Suprapubic skin (tissue), 3 donors: Measurements from ENCODE around the gene ZBTB3.

ENCODE experiments used
- POLR2A ChIP-seq, 2 donors: fragments of 450-650 bp; IDR thresholded peaks; one replicate each; pipeline ENCODE4 v1.6.1; 2017; ENCODE audit warnings: antibody characterized with exemption in 2 of 2, mild to moderate bottlenecking in 2 of 2, moderate library complexity in 2 of 2
- TF ChIP-seq, protein P1 (sequence below), 2 donors: fragments of 200-600 bp in 1 of 2; fragments of 450-650 bp in 1 of 2; sonication (generic) in 1 of 2; IDR thresholded peaks; one replicate each; pipeline ENCODE4 v1.5.1; 2016 to 2019; ENCODE audit warnings: antibody characterized with exemption in 2 of 2, mild to moderate bottlenecking in 1 of 2, moderate library complexity in 1 of 2

DNA sequence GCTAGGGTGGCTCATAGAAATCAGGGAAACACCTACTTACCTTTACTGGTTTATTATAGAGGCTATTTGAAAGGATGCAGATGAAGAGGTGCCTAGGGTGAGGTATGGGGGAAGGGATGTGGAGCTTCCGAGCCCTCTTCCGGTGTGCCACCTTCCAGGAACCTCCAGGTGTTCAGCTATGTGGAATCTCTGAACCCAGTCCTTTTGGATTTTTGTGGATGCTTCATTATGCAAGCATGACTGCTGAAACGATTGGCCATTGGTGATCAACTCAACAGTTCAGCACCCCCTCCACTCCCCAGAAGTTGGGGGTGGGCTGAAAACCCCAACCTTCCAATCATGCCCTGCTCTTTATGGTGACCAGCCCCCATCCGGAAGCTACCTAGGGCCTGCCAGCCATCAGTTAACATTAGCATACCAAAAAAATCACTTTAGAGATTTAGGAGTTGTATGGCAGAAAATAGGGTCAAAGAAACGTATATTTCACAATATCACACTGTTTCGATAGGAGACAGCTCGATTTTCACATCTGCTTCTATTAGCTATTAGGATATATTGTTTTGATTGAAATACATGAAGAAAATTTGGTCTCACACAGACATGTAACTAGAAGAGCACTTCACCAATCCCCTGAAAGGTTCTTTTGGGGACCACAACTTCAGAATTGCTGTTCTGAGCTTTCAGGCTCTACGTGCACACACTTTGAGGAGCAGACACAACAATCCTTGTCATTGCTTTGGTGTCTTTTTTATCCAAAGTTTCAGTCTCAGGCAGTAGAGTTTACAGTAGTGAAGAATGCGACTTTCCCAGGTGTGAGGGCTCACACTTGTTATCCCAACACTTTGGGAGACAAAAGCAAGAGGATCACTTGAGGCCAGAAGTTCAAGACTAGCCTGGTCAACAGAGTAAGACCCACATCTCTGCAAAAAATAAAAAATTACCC is 4.2 kb upstream of the ZBTB3 start:
- TF ChIP-seq, protein P1, sequence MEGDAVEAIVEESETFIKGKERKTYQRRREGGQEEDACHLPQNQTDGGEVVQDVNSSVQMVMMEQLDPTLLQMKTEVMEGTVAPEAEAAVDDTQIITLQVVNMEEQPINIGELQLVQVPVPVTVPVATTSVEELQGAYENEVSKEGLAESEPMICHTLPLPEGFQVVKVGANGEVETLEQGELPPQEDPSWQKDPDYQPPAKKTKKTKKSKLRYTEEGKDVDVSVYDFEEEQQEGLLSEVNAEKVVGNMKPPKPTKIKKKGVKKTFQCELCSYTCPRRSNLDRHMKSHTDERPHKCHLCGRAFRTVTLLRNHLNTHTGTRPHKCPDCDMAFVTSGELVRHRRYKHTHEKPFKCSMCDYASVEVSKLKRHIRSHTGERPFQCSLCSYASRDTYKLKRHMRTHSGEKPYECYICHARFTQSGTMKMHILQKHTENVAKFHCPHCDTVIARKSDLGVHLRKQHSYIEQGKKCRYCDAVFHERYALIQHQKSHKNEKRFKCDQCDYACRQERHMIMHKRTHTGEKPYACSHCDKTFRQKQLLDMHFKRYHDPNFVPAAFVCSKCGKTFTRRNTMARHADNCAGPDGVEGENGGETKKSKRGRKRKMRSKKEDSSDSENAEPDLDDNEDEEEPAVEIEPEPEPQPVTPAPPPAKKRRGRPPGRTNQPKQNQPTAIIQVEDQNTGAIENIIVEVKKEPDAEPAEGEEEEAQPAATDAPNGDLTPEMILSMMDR (IDR thresholded peaks at IDR 0.05), result no peak
- TF ChIP-seq POLR2A (IDR thresholded peaks at IDR 0.05), result no peak
